Motor neuron (in vitro differentiated cells): Measurements from ENCODE around the gene ADGRA3. TPM values are rescaled to one million over a fixed set of nuclear protein-coding genes. Genes with fewer than 3 reads are reported as not detected.

Experiments used
- ATAC-seq, 8 experiments: fragments of 200-7000 bp; cut with Tn5 transposase; replicated peaks in 6 of 8; 2 replicates each; pipeline ENCODE4 v1.8.0; 2021; ENCODE audit warnings: mild to moderate bottlenecking in 8 of 8, moderate library complexity in 8 of 8
- H3K27ac ChIP-seq, 2 donors: fragments of 250-450 bp; sonication (Bioruptor Pico); 2 replicates each; pipeline ENCODE4 v1.9.0; 2021; ENCODE audit warnings: antibody characterized with exemption in 2 of 2, mild to moderate bottlenecking in 2 of 2, moderate library complexity in 1 of 2
- H3K4me1 ChIP-seq, 2 donors: fragments of 250-450 bp; sonication (Bioruptor Pico); replicated peaks in 1 of 2; 2 replicates each; pipeline ENCODE4 v1.6.1; 2021; ENCODE audit warnings: antibody characterized with exemption in 2 of 2, mild to moderate bottlenecking in 2 of 2, moderate library complexity in 1 of 2
- H3K4me3 ChIP-seq, 5 donors: fragments of 250-450 bp; sonication (Bioruptor Pico); 2 replicates each; pipeline ENCODE4 v1.9.0; 2021; ENCODE audit warnings: antibody characterized with exemption in 5 of 5, mild to moderate bottlenecking in 5 of 5, moderate library complexity in 4 of 5
- WGBS, 10 experiments: fragments of 450-650 bp; shearing (Covaris generic); methylation state at CpG; one replicate each; pipeline ENCODE4 v1.0.0; 2022; 5-methylcytosine and 5-hydroxymethylcytosine counted together
- in situ Hi-C, 9 experiments: fragments of 400-800 bp; cut with MboI; loops; one replicate each; pipeline ENCODE4 v1.15.0; 2021; ENCODE audit warnings: low sequenced_read_pairs in 9 of 9, low pct_unique_long_range_greater_than_20kb in 2 of 9; ENCODE audit not compliant: unreplicated experiment in 9 of 9
- total RNA-seq, 8 experiments: library from RNA; unstranded; fragments of 300-600 nt; gene quantifications; 2 replicates each; pipeline versions ENCODE4 v1.2.3 to v1.2.4, GENCODE V29; 2022

ADGRA3 gene
- total RNA-seq, 8 experiments from 2014 or later, result 12.5 to 137 (median 28.1) TPM

DNA sequence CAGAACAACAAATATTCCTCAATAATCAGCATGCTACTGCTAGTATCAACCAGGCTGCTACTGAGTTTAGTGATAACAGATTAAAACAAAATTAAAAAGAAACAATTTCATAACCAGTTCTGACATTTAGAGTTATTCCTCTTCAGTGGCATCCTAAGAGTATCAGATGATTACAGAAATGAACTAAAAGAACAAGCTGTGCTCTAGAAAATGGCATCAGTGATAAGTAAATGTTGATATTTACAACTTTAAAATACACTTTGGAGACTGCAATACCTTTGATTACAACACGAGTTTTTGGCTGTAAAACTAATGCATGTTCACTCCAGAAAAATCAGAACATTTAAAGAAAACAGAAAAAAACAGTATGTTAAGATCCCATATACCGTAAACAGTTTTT, 72.9 kb downstream of the ADGRA3 start:
- Histone ChIP-seq H3K27ac (no peak overlapping the region), H3K4me1 (no peaks in the 10 kb centered on the region), H3K4me3 (no peak overlapping the region)
- in situ Hi-C loops, result no loop called here
- WGBS, 10 experiments, result 89 to 100% (median 97%) methylated on average over 2 of the region's 2 CpGs; no CpG with 5 or more reads in 1 of the 10 experiments
- no peak for ATAC-seq

DNA sequence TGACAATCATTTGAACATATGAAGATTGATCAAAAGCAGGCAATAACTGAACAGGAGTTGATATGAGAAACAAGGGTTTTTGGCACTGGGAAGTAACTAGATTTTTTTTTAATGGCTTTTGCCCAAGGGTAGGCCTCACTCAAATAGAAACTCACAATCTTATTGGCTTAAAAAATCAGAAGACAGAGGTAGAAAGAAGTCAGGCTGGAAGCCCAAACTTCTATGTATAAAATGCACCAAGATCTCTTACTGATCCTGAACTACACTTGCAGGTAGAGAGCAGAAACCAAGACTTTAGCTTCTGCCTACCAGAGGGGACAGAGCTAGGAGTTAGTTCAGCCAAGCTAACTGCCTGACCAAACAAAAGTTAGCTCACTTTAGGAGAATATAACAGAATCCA, 74.9 kb downstream of the ADGRA3 start:
- in situ Hi-C loops, result no loop called here
- ATAC-seq, result no peak
- Histone ChIP-seq H3K27ac (no peak overlapping the region), H3K4me1 (no peaks in the 10 kb centered on the region), H3K4me3 (no peak overlapping the region)

DNA sequence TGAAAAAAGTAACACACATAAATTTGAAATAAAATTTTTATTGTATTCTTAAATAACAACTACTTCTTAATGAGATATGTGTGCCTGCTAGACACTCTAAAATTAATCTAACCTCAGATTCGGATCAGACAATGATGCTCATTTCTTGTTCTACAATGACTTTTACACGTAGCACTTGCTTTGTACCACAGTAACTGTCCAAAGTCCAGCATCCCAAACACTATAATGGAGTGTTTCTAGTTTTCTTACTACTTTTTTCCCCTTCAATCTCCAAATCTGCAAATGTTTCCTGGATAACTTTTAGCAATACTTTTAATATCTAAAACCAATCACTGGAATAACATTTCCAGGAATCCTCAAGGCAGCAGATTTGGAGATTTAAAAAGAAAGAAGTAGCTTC, 75.9 kb downstream of the ADGRA3 start:
- in situ Hi-C loops, result no loop called here
- Histone ChIP-seq H3K27ac (no peak overlapping the region), H3K4me1 (no peaks in the 10 kb centered on the region), H3K4me3 (no peak overlapping the region)
- 57 to 100% (median 94%) methylated on average over 1 to 2 of the region's 2 CpGs; no CpG with 5 or more reads in 1 of the 10 experiments for WGBS, 10 experiments
- no peak for ATAC-seq

DNA sequence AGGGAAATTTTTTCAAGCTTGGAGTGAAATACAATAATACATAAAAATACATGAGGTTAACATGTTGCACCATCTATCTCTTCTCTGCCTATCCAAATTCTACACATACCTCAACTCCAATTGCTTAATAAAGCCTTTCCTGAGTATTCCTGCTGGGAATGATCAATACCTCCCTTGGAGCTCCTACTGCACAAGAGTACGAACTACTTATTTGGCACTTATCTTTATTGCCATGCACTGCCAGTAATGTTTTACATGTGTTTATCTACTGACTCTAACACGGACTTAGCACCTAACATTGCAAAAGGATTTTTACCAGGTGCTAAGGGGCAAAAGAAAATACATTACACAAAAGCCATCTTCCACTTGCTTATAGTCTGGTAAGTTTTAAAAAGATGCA, 80.2 kb downstream of the ADGRA3 start:
- no peaks in the 10 kb centered on the region for H3K4me1 ChIP-seq
- H3K4me3 ChIP-seq, result no peak overlapping the region
- no peak overlapping the region for H3K27ac ChIP-seq
- WGBS, 10 experiments, result 53 to 100% (median 77%) methylated on average over 1 to 2 of the region's 2 CpGs; no CpG with 5 or more reads in 2 of the 10 experiments
- ATAC-seq, result no peak
- in situ Hi-C loops, result no loop called here

DNA sequence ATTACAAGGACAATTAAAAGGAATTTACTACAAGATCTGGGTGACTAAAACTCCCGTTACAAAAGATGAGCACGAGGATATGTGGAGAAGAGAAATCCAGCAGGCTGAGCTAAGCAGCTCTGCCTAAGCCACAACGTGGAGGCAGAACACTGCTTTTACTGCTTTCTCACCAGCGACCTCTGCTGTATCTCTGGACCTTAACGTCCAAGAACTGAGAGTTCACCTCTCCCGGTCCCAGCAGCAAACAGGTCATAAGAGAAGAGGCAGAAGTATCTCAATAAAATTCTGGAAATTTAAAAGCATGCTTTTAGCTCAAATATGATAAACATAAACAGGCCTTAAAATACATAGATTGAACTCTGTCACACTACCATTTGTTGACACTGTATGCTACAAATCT, 81.0 kb downstream of the ADGRA3 start:
- in situ Hi-C loops, result no loop called here
- Histone ChIP-seq H3K27ac (no peak overlapping the region), H3K4me1 (no peaks in the 10 kb centered on the region), H3K4me3 (no peak overlapping the region)
- ATAC-seq, result peak; percentile 60 to 99 (median 73)
- 0 to 80% (median 25%) methylated on average over 2 to 6 of the region's 6 CpGs; no CpG with 5 or more reads in 2 of the 10 experiments for WGBS, 10 experiments

DNA sequence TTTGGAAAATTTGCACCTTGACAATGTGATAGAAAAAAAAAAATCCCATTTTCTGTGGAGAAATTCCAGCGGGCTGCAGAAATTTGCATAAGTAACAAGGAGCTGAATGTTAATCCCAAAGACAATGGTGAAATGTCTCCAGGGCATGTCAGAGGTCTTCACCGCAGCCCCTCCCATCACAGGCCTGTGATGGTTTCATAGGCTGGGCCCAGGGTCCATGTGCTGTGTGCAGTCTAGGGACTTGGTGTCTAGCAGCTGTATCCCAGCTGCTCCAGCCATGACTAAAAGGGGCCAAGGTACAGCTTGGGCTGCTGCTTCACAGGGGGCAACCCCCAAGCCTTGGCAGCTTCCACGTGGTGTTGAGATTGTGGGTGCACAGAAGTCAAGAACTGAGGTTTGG, 85.2 kb downstream of the ADGRA3 start:
- Histone ChIP-seq H3K27ac (no peak overlapping the region), H3K4me1 (no peaks in the 10 kb centered on the region), H3K4me3 (no peak overlapping the region)
- 69 to 100% (median 80%) methylated on average over 1 to 2 of the region's 3 CpGs; no CpG with 5 or more reads in 7 of the 10 experiments for WGBS, 10 experiments
- in situ Hi-C loops, result no loop called here
- ATAC-seq, result peak in 1 of 8 experiments; percentile 32

DNA sequence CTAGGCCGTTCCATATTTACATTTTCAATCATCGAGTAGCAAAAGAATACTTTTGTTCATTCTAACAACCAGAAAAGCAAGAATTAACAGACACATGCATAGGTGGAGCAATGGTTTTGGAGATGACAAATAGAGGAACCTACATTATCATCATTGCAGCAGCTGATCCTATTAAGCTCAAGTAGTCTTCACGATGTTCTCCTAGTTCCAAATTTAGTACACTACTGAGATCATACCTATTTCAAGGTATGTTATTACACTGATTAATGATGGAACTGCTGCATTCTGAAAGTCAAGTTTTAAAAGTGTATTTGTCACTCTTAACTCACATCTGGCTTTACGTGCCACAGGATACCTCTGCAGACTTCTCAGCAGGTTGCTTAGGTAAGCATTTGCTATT, 87.4 kb downstream of the ADGRA3 start:
- H3K27ac ChIP-seq, result no peak overlapping the region
- 88 to 100% (median 95%) methylated on average over 2 to 4 of the region's 4 CpGs; no CpG with 5 or more reads in 2 of the 10 experiments for WGBS, 10 experiments
- H3K4me3 ChIP-seq, result no peak overlapping the region
- no peaks in the 10 kb centered on the region for H3K4me1 ChIP-seq
- no peak for ATAC-seq
- in situ Hi-C loops, result loop anchor here in 1 of 9 experiments (10.0 kb wide), 1 partner anchor 266 kb away; the partner anchor contains the start of gene GBA3

DNA sequence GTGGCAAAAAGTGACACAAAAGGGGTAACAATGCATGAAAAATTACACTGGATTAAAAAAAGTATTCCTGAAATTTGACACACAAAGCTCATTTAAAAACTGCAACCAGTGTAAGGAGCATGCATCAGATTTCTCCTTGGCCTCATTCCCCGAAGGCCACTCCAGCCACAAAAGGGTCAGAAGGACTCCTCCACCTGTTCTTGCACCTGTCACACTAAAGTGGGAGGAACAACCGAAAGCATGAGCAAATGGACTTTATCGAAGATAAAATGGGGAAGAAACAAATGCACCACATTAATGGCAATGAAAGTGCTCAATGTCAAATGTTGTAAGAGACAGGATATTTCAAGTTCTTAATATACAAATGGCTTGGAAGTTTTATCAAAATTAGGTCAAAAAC, 88.2 kb downstream of the ADGRA3 start:
- 0 to 100% (median 76%) methylated on average over 1 to 3 of the region's 3 CpGs for WGBS, 10 experiments
- Histone ChIP-seq H3K27ac (no peak overlapping the region), H3K4me3 (no peak overlapping the region), H3K4me1 (no peaks in the 10 kb centered on the region)
- in situ Hi-C loops, result loop anchor here in 1 of 9 experiments (10.0 kb wide), 1 partner anchor 267 kb away; the partner anchor contains the start of gene GBA3
- no peak for ATAC-seq

DNA sequence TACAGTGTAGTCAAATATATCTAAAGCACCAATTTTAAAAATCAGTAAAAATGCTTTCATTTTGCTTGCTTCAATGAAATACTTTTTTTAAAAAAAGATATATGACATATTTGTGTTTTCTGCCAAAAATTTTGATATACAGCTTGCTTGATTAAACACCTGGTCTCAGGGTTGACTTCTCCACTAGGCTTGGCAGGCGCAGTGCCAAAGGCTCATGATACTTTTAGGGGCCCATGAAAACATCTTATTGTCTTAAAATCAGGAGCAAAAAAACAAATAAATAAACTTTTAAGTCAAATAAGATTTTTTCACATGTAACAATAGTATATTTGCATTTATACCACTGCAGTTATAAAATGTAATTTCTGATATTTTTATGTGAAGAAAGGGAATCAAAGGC, 95.6 kb downstream of the ADGRA3 start:
- in situ Hi-C loops, result loop anchor here (10.0 to 25.0 kb wide), 3 partner anchors 192 to 275 kb away; partner anchors contain the start of gene GBA3 (in 9 of the 9)
- Histone ChIP-seq H3K27ac (no peak overlapping the region), H3K4me3 (no peak overlapping the region), H3K4me1 (no peaks in the 10 kb centered on the region)
- 67 to 100% (median 100%) methylated on average over 1 of the region's 1 CpG; no CpG with 5 or more reads in 2 of the 10 experiments for WGBS, 10 experiments
- no peak for ATAC-seq

DNA sequence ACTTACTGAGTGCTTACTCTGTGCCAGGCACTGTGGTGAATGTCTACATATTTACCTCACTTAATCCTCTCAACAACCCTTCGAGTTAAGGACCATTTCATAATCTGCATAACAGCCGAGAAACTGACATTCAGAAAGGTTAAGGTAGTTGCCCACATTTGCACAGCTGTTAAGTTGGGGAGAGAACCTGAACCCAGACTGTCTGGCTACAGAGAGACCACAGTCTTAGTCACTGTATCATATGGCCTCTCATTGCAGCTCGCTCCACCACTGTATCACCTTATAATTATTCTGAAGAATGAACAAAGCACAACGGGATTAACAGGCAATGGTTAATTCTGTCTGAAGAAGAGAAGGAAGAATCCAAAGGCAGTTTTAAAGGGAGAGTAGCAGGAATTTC, 98.5 kb downstream of the ADGRA3 start:
- WGBS, 10 experiments, result 42 to 100% (median 83%) methylated on average over 2 to 4 of the region's 4 CpGs
- no peak for ATAC-seq
- in situ Hi-C loops, result loop anchor here (25.0 kb wide), 2 partner anchors 195 to 270 kb away; partner anchors contain the start of gene GBA3 (in 8 of the 9)
- no peak overlapping the region for H3K27ac ChIP-seq
- no peaks in the 10 kb centered on the region for H3K4me1 ChIP-seq
- H3K4me3 ChIP-seq, result no peak overlapping the region

DNA sequence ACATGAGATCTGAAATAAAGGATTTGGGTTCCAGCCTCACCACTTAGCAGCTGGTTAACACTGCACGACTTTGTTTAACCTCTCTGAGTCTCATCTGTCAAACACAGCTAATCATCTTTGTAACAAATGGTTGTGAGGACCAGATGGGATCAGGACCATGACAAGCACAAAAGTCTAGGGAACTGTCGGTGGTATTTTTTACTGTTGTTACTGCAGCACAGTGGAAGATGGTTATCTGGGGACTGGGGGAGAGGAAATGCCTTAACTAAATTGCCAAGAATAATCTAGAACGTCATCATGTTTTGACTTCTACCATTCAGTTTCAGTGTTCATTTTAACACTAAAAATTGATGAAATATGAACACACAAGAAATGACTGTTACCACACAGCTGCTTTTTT, 99.5 kb downstream of the ADGRA3 start:
- Histone ChIP-seq H3K4me3 (no peak overlapping the region), H3K4me1 (no peaks in the 10 kb centered on the region), H3K27ac (no peak overlapping the region)
- no peak for ATAC-seq
- in situ Hi-C loops, result loop anchor here (25.0 kb wide), 2 partner anchors 196 to 271 kb away; partner anchors contain the start of gene GBA3 (in 8 of the 9)
- 24 to 86% (median 54%) methylated on average over 1 to 3 of the region's 3 CpGs; no CpG with 5 or more reads in 2 of the 10 experiments for WGBS, 10 experiments

DNA sequence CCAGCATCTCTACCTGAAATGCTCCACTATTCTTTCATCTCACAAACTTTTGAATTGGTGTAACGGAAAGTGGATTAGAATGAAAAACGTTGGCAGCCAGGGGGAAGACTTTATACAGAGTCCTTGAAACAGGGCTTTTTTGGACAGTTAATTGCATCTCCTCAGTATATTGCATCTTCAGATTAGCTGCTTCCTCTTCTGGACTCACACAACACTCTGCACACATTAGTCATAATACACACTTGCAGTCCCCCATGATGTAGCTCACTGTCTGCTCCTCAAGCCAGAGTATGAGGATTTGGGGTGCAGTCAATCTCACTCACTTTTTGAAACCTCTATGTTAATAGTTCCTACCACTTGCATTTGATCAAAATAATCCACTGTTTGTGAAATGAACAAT, 101.0 kb downstream of the ADGRA3 start:
- ATAC-seq, result no peak
- Histone ChIP-seq H3K27ac (no peak overlapping the region), H3K4me3 (no peak overlapping the region), H3K4me1 (no peaks in the 10 kb centered on the region)
- in situ Hi-C loops, result loop anchor here (25.0 kb wide), 2 partner anchors 197 to 272 kb away; partner anchors contain the start of gene GBA3 (in 8 of the 9)
- 0 to 100% (median 94%) methylated on average over 1 to 2 of the region's 2 CpGs; no CpG with 5 or more reads in 6 of the 10 experiments for WGBS, 10 experiments

DNA sequence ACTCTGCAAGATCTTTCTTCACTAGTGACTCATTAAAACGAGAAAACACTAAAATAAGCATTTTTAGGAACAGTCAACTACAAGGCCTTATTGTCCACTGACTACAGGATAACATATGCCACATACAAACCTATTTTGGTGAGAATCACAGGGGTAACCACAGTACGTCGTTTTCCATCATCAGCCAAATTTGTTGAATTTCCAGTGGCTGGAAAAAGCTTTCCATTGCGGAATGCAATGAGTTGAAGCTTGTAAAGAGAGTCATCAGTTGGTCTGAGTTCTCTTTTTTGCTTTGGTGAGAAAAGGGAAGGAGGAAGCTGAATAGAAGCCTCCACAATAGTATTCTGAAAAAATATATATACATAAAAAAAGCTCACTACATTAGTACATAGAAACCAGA, 102.4 kb downstream of the ADGRA3 start:
- no peaks in the 10 kb centered on the region for H3K4me1 ChIP-seq
- no peak overlapping the region for H3K4me3 ChIP-seq
- 74 to 100% (median 97%) methylated on average over 1 to 4 of the region's 4 CpGs for WGBS, 10 experiments
- ATAC-seq, result no peak
- in situ Hi-C loops, result loop anchor here (25.0 kb wide), 2 partner anchors 199 to 274 kb away; partner anchors contain the start of gene GBA3 (in 8 of the 9)
- H3K27ac ChIP-seq, result no peak overlapping the region

DNA sequence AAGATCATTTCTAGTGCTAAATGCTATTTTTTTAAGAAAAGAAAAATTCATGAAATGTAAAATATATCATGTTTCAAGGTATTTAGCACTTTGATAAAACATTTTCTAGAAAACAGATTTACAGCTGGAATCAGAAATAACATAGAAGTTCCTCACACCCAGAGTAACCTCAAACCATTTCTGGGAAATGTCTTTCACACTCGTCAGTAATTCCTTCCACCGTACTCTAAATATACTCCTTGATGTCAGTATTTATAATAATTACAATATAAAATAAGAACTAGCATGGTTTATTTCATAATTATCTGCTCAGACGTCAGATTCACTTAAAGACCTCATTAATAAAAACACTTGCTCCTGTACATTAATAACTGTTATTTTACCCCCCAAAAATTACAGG, 103.9 kb downstream of the ADGRA3 start:
- WGBS, 10 experiments, result 86 to 100% (median 99%) methylated on average over 1 to 3 of the region's 3 CpGs
- no peak for ATAC-seq
- in situ Hi-C loops, result loop anchor here (25.0 kb wide), 2 partner anchors 200 to 275 kb away; partner anchors contain the start of gene GBA3 (in 8 of the 9)
- H3K4me3 ChIP-seq, result no peak overlapping the region
- H3K27ac ChIP-seq, result no peak overlapping the region
- no peaks in the 10 kb centered on the region for H3K4me1 ChIP-seq
